ENCODE measurements around the gene PLXNA1.

The PLXNA1 gene

DNA sequence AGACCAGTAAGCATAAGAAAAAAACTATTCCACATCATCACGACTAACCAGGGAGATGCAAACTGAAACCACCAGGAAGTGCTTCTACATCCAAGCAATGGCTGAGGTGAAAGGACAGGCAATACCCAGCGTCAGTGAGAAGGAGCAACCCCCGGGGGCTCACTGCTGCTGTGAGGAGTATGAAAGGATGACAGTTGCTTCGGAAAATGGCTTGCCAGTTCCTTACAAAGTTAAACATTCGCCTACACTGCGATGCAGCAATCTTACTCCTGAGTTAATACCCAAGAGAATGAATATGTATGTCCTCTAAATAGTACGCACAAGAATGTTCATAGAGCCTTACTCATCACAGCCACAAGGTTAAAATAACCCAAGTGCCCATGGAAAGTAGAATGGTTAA, 13.3 kb upstream of the PLXNA1 start:
- TF ChIP-seq EP300 (IDR thresholded peaks at IDR 0.05; ENCODE audit: borderline replicate concordance) (no peak), CEBPB (IDR thresholded peaks at IDR 0.05) (no peak), RAD21 (IDR thresholded peaks at IDR 0.05; ENCODE audit: low read depth) (no peak), NFIC (IDR thresholded peaks at IDR 0.05) (no peak), YY1 (IDR thresholded peaks at IDR 0.05; ENCODE audit: low read depth) (no peak), ZBTB7A (IDR thresholded peaks at IDR 0.05; ENCODE audit: low read depth) (no peak), TAF1 (IDR thresholded peaks at IDR 0.05; ENCODE audit: low read depth) (no peak), FOXM1 (IDR thresholded peaks at IDR 0.05; ENCODE audit: borderline replicate concordance, low read depth) (no peak), EGR1 (IDR thresholded peaks at IDR 0.05) (no peak), CREB1 (IDR thresholded peaks at IDR 0.05; ENCODE audit: low read depth) (no peak), TEAD4 (IDR thresholded peaks at IDR 0.05) (no peak), TCF12 (IDR thresholded peaks at IDR 0.05; ENCODE audit: low read depth) (no peak)
- TF ChIP-seq, protein P1, sequence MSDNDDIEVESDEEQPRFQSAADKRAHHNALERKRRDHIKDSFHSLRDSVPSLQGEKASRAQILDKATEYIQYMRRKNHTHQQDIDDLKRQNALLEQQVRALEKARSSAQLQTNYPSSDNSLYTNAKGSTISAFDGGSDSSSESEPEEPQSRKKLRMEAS (IDR thresholded peaks at IDR 0.05): no peak
- TF ChIP-seq, protein P2, sequence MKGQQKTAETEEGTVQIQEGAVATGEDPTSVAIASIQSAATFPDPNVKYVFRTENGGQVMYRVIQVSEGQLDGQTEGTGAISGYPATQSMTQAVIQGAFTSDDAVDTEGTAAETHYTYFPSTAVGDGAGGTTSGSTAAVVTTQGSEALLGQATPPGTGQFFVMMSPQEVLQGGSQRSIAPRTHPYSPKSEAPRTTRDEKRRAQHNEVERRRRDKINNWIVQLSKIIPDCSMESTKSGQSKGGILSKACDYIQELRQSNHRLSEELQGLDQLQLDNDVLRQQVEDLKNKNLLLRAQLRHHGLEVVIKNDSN (IDR thresholded peaks at IDR 0.05): no peak
- TF ChIP-seq, protein P3, sequence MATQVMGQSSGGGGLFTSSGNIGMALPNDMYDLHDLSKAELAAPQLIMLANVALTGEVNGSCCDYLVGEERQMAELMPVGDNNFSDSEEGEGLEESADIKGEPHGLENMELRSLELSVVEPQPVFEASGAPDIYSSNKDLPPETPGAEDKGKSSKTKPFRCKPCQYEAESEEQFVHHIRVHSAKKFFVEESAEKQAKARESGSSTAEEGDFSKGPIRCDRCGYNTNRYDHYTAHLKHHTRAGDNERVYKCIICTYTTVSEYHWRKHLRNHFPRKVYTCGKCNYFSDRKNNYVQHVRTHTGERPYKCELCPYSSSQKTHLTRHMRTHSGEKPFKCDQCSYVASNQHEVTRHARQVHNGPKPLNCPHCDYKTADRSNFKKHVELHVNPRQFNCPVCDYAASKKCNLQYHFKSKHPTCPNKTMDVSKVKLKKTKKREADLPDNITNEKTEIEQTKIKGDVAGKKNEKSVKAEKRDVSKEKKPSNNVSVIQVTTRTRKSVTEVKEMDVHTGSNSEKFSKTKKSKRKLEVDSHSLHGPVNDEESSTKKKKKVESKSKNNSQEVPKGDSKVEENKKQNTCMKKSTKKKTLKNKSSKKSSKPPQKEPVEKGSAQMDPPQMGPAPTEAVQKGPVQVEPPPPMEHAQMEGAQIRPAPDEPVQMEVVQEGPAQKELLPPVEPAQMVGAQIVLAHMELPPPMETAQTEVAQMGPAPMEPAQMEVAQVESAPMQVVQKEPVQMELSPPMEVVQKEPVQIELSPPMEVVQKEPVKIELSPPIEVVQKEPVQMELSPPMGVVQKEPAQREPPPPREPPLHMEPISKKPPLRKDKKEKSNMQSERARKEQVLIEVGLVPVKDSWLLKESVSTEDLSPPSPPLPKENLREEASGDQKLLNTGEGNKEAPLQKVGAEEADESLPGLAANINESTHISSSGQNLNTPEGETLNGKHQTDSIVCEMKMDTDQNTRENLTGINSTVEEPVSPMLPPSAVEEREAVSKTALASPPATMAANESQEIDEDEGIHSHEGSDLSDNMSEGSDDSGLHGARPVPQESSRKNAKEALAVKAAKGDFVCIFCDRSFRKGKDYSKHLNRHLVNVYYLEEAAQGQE (IDR thresholded peaks at IDR 0.05; ENCODE audit: low read depth): no peak

DNA sequence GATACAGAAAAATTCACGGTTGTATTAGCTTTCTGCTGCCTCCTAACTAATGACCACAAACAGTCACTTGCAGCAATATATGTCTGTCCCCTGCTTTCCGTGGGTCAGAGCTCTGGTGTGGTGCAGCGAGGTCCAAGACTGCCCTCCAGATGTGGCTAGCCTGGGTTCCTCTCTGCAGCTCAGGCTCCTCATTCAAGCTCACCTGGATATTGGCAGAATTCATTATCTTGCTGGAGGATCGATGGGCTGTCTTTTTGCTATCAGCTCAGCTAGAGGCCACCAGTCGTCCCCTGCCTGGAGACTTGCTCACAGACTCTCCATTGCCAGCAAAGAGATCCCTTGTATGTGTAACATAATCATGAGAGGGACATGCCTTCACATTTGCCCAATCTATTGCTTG, 12.8 kb upstream of the PLXNA1 start:
- TF ChIP-seq, protein P3 (IDR thresholded peaks at IDR 0.05; ENCODE audit: low read depth): no peak
- no peak for TF ChIP-seq EGR1 (IDR thresholded peaks at IDR 0.05)
- no peak for TF ChIP-seq CEBPB (IDR thresholded peaks at IDR 0.05)
- no peak for TF ChIP-seq TCF12 (IDR thresholded peaks at IDR 0.05; ENCODE audit: low read depth)
- TF ChIP-seq, protein P2 (IDR thresholded peaks at IDR 0.05): no peak
- TF ChIP-seq TEAD4 (IDR thresholded peaks at IDR 0.05): no peak
- TF ChIP-seq FOXM1 (IDR thresholded peaks at IDR 0.05; ENCODE audit: borderline replicate concordance, low read depth): no peak
- TF ChIP-seq, protein P1 (IDR thresholded peaks at IDR 0.05): no peak
- TF ChIP-seq CREB1 (IDR thresholded peaks at IDR 0.05; ENCODE audit: low read depth): no peak
- TF ChIP-seq NFIC (IDR thresholded peaks at IDR 0.05): no peak
- no peak for TF ChIP-seq TAF1 (IDR thresholded peaks at IDR 0.05; ENCODE audit: low read depth)
- no peak for TF ChIP-seq YY1 (IDR thresholded peaks at IDR 0.05; ENCODE audit: low read depth)
- no peak for TF ChIP-seq RAD21 (IDR thresholded peaks at IDR 0.05; ENCODE audit: low read depth)

DNA sequence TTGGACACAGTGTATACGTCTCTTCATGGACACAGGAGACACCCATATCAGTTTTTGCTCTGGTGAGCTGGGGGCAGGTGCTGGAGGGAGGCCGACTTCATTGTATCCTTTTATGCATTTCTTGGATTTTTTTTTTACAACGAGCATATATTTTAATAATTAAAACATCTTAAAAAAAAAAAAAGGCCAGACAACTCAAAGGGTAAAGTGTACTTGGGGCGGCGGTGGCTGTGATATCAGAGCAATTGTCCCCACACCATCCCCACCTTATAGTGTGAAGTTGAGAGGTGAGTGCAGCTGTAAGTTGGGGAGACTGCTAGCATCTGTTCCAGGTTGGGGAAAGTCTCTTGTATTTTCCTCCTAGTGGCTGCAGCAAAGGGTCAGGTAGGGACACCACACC, 12.0 kb upstream of the PLXNA1 start:
- no peak for TF ChIP-seq EP300 (IDR thresholded peaks at IDR 0.05; ENCODE audit: borderline replicate concordance)
- no peak for TF ChIP-seq CREB1 (IDR thresholded peaks at IDR 0.05; ENCODE audit: low read depth)
- no peak for TF ChIP-seq TEAD4 (IDR thresholded peaks at IDR 0.05)
- TF ChIP-seq FOXM1 (IDR thresholded peaks at IDR 0.05; ENCODE audit: borderline replicate concordance, low read depth): no peak
- no peak for TF ChIP-seq RAD21 (IDR thresholded peaks at IDR 0.05; ENCODE audit: low read depth)
- no peak for TF ChIP-seq TAF1 (IDR thresholded peaks at IDR 0.05; ENCODE audit: low read depth)
- TF ChIP-seq, protein P1 (IDR thresholded peaks at IDR 0.05): no peak
- no peak for TF ChIP-seq ZBTB7A (IDR thresholded peaks at IDR 0.05; ENCODE audit: low read depth)
- TF ChIP-seq, protein P2 (IDR thresholded peaks at IDR 0.05): no peak
- TF ChIP-seq, protein P3 (IDR thresholded peaks at IDR 0.05; ENCODE audit: low read depth): no peak

DNA sequence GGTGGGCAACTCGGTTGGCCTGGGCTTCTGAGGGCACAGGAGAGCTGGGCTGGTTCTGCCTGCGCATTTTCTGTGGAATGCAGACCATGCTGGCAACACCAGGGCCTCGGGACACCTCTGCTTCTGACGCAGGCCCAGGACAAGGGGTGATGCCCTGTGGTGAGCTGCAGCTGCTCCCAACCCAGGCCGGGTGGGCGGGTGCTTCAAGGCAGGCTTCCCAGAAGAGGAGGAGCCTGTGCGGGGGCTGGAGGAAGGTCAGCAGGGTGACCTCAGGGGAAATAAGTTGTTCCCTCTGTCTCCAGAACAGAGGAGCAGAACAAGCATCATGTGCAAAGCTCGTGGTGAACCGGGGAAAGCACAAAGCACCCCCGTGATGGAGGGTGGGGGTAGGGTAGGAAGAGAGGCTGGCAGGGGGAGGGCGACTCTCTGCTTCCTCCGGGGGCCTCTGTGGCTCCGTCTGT, 11.0 kb upstream of the PLXNA1 start:
- TF ChIP-seq, protein P2 (IDR thresholded peaks at IDR 0.05): no peak
- no peak for TF ChIP-seq TCF12 (IDR thresholded peaks at IDR 0.05; ENCODE audit: low read depth)
- TF ChIP-seq RAD21 (IDR thresholded peaks at IDR 0.05; ENCODE audit: low read depth): no peak
- TF ChIP-seq FOXM1 (IDR thresholded peaks at IDR 0.05; ENCODE audit: borderline replicate concordance, low read depth): no peak
- no peak for TF ChIP-seq TEAD4 (IDR thresholded peaks at IDR 0.05)
- TF ChIP-seq, protein P1 (IDR thresholded peaks at IDR 0.05): no peak
- no peak for TF ChIP-seq TAF1 (IDR thresholded peaks at IDR 0.05; ENCODE audit: low read depth)
- no peak for TF ChIP-seq ZBTB7A (IDR thresholded peaks at IDR 0.05; ENCODE audit: low read depth)
- TF ChIP-seq NFIC (IDR thresholded peaks at IDR 0.05): no peak
- TF ChIP-seq, protein P3 (IDR thresholded peaks at IDR 0.05; ENCODE audit: low read depth): no peak
- TF ChIP-seq EP300 (IDR thresholded peaks at IDR 0.05; ENCODE audit: borderline replicate concordance): no peak
- no peak for TF ChIP-seq CEBPB (IDR thresholded peaks at IDR 0.05)
- TF ChIP-seq CREB1 (IDR thresholded peaks at IDR 0.05; ENCODE audit: low read depth): no peak
- no peak for TF ChIP-seq YY1 (IDR thresholded peaks at IDR 0.05; ENCODE audit: low read depth)
- TF ChIP-seq EGR1 (IDR thresholded peaks at IDR 0.05): no peak

Measured in Ishikawa (cell line).